Measurements from ENCODE around the gene KRTAP9-7. TPM values are rescaled to one million over a fixed set of nuclear protein-coding genes. Genes with fewer than 3 reads are reported as not detected.

KRTAP9-7 gene
- total and polyA plus RNA-seq, 2 donors (not counting 1 experiment from before 2014, with no cell fraction given), result not detected

DNA sequence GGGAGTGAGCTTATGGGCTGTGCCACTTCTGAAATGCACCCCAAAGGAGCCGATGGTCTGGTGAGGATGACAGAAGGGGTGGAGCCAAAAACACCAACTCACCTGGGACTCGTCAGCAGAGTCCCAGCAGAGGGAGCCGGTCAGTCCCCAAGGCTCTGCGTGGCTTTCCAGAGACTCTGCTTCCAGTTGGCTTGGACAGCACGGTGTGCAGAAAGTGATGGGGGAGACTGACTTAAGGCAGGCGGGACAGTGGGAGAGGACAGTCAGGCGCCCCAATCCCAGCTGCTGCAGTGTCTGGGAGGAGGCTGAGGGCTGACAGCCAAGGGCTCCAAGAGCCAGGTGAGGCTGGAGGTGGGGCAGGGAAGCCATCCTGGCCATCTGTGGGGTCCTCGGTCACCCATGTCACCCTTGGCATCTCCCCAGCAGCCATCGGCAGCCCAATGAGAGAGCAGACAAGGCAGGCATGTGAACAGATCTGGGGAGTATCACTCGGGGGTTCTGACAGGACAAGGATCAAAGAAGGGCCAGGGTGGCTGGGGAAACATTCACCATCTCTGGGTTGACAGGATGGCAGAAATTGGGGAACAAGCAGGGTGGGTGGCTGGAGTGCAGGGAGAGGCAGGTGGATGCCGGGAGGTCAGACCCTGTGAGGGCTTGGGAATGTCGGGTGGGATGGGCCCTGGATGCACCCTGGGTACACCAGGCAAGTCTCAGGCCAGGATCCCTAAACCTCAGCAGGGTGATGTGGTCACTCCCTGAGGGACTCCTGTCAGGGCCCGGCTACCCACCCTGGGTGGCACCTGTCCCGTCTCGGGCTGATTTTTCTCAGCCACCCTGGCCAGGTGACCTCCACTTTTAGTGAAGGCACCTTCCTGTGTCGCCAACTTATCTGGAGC is 48.9 kb downstream of the KRTAP9-7 start:
- Histone ChIP-seq H3K4me1 (ENCODE audit: control insufficient read depth in 2 of 2, insufficient read depth in 2 of 2, low read length in 2 of 2) (peaks cover 0 to 4% of the 10 kb centered on the region in 2 donors), H3K9me3 (ENCODE audit: control extremely low read depth in 1 of 3, control insufficient read depth in 2 of 3, insufficient read depth in 1 of 3, low read length in 2 of 3) (peaks cover 1 to 9% (median 3%) of the 10 kb centered on the region in 3 donors), H3K4me3 (ENCODE audit: control extremely low read depth in 1 of 5, extremely low read depth in 1 of 5, insufficient read depth in 1 of 5, low read depth in 2 of 5, low read length in 4 of 5) (no peak overlapping the region), H3K27me3 (replicated peaks in 1 of 4; ENCODE audit: control extremely low read depth in 1 of 4, control insufficient read depth in 3 of 4, insufficient read depth in 4 of 4, low read length in 3 of 4) (peaks cover 0 to 5% (median 0%) of the 10 kb centered on the region in 4 experiments), H3K27ac (ENCODE audit: low read length in 2 of 2) (no peak overlapping the region), H3K4me2 (replicated peaks; ENCODE audit: low read depth, low read length, poor library complexity, severe bottlenecking) (no peak overlapping the region), H3K36me3 (replicated peaks in 1 of 2; ENCODE audit: control extremely low read depth in 1 of 2, control insufficient read depth in 1 of 2, extremely low read depth in 1 of 2, insufficient read depth in 2 of 2, low read length in 1 of 2) (no peaks in the 10 kb centered on the region), H3K9ac (ENCODE audit: low read length) (no peak overlapping the region), H3K79me2 (ENCODE audit: control insufficient read depth, insufficient read depth, low read length) (no peaks in the 10 kb centered on the region), H4K20me1 (ENCODE audit: control insufficient read depth, insufficient read depth, low read length, poor library complexity, severe bottlenecking) (no peaks in the 10 kb centered on the region), H2AFZ (ENCODE audit: insufficient read depth, low read depth, low read length, poor library complexity, severe bottlenecking) (no peak overlapping the region)
- H3K4me1 Mint-ChIP-seq, result peaks cover 3% of the 10 kb centered on the region
- ChIA-PET CTCF (interaction anchor here (3.6 kb wide), 1 partner anchor 16 kb away, joined by 24 read pairs; the partner anchor contains the start of gene KRTAP16-1), POLR2A (no interaction called here)
- H3K27me3 Mint-ChIP-seq, result no peaks in the 10 kb centered on the region
- no peak for DNase-seq
- intact Hi-C loops (cut with micrococcal nuclease), result loop anchor here (5.0 to 10.0 kb wide), 2 partner anchors 520 to 702 kb away; no protein-coding TSS in a partner anchor
- no peak overlapping the region for H3K27ac Mint-ChIP-seq
- peaks cover 6% of the 10 kb centered on the region for H3K9me3 Mint-ChIP-seq (ENCODE audit: insufficient read depth)
- no peak overlapping the region for H3K4me3 Mint-ChIP-seq
- WGBS (ENCODE audit: insufficient coverage), result 78% methylated on average over 15 of the region's 16 CpGs
- ATAC-seq (ENCODE audit: low read depth), result no peak
- TF ChIP-seq EZH2 (IDR thresholded peaks at IDR 0.05; ENCODE audit: borderline replicate concordance, insufficient read depth, low read depth, low read length, poor library complexity, severe bottlenecking), result no peak
- TF ChIP-seq, protein P1, sequence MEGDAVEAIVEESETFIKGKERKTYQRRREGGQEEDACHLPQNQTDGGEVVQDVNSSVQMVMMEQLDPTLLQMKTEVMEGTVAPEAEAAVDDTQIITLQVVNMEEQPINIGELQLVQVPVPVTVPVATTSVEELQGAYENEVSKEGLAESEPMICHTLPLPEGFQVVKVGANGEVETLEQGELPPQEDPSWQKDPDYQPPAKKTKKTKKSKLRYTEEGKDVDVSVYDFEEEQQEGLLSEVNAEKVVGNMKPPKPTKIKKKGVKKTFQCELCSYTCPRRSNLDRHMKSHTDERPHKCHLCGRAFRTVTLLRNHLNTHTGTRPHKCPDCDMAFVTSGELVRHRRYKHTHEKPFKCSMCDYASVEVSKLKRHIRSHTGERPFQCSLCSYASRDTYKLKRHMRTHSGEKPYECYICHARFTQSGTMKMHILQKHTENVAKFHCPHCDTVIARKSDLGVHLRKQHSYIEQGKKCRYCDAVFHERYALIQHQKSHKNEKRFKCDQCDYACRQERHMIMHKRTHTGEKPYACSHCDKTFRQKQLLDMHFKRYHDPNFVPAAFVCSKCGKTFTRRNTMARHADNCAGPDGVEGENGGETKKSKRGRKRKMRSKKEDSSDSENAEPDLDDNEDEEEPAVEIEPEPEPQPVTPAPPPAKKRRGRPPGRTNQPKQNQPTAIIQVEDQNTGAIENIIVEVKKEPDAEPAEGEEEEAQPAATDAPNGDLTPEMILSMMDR (IDR thresholded peaks at IDR 0.05), result no peak

- H3K27ac Mint-ChIP-seq, result no peak overlapping the region
- Histone ChIP-seq H3K36me3 (replicated peaks in 1 of 2; ENCODE audit: control extremely low read depth in 1 of 2, control insufficient read depth in 1 of 2, extremely low read depth in 1 of 2, insufficient read depth in 2 of 2, low read length in 1 of 2) (no peaks in the 10 kb centered on the region), H3K4me1 (ENCODE audit: control insufficient read depth in 2 of 2, insufficient read depth in 2 of 2, low read length in 2 of 2) (peaks cover 0 to 4% of the 10 kb centered on the region in 2 donors), H3K4me3 (ENCODE audit: control extremely low read depth in 1 of 5, extremely low read depth in 1 of 5, insufficient read depth in 1 of 5, low read depth in 2 of 5, low read length in 4 of 5) (no peak overlapping the region), H3K9me3 (ENCODE audit: control extremely low read depth in 1 of 3, control insufficient read depth in 2 of 3, insufficient read depth in 1 of 3, low read length in 2 of 3) (peaks cover 1 to 4% (median 3%) of the 10 kb centered on the region in 3 donors), H3K27me3 (replicated peaks in 1 of 4; ENCODE audit: control extremely low read depth in 1 of 4, control insufficient read depth in 3 of 4, insufficient read depth in 4 of 4, low read length in 3 of 4) (peaks cover 0 to 5% (median 0%) of the 10 kb centered on the region in 4 experiments), H3K79me2 (ENCODE audit: control insufficient read depth, insufficient read depth, low read length) (no peaks in the 10 kb centered on the region), H2AFZ (ENCODE audit: insufficient read depth, low read depth, low read length, poor library complexity, severe bottlenecking) (no peak overlapping the region), H3K9ac (ENCODE audit: low read length) (no peak overlapping the region), H4K20me1 (ENCODE audit: control insufficient read depth, insufficient read depth, low read length, poor library complexity, severe bottlenecking) (no peaks in the 10 kb centered on the region), H3K27ac (ENCODE audit: low read length in 2 of 2) (no peak overlapping the region), H3K4me2 (replicated peaks; ENCODE audit: low read depth, low read length, poor library complexity, severe bottlenecking) (no peak overlapping the region)
- no peak for TF ChIP-seq EZH2 (IDR thresholded peaks at IDR 0.05; ENCODE audit: borderline replicate concordance, insufficient read depth, low read depth, low read length, poor library complexity, severe bottlenecking)
- TF ChIP-seq, protein P1 (IDR thresholded peaks at IDR 0.05), result no peak
- no peak overlapping the region for H3K4me3 Mint-ChIP-seq
- peaks cover 3% of the 10 kb centered on the region for H3K4me1 Mint-ChIP-seq
- CTCF ChIA-PET, result interaction anchor here (0.6 kb wide), 1 partner anchor 324 kb away, joined by 5 read pairs; no protein-coding TSS in a partner anchor
- no peak for DNase-seq
- no peaks in the 10 kb centered on the region for H3K27me3 Mint-ChIP-seq
- 89% methylated on average over 10 of the region's 10 CpGs for WGBS (ENCODE audit: insufficient coverage)
- POLR2A ChIA-PET, result no interaction called here
- H3K9me3 Mint-ChIP-seq (ENCODE audit: insufficient read depth), result peaks cover under 1% of the 10 kb centered on the region
- ATAC-seq (ENCODE audit: low read depth), result no peak
- intact Hi-C loops (cut with micrococcal nuclease), result loop anchor here (10.0 kb wide), 1 partner anchor 520 kb away; no protein-coding TSS in a partner anchor
Observed at GRCh38 chr17:41325126-41325525, 49.6 kb downstream of the KRTAP9-7 start.
